Activated CD4-positive, alpha-beta T cell treated with anti-CD3 and anti-CD28 coated beads, Interleukin-2, amount 10 ng/mL, durations not matched to agents 24 days and 14 days (primary cell): ENCODE measurements around the gene SLC43A3. TPM values are rescaled to one million over a fixed set of nuclear protein-coding genes. Genes with fewer than 3 reads are reported as not detected.
"Not testable (repeated sequence)": the region's sequence is repeated elsewhere in the genome, so short reads cannot be mapped to it uniquely, and the experiment has no call there.

Experiments used
- DNase-seq: peaks from one replicate; pipeline ENCODE4 v3.0.0; 2022
- H3K27ac Mint-ChIP-seq: one replicate; pipeline ENCODE4 v1.8.0; 2022; ENCODE audit warnings: mild to moderate bottlenecking, mixed read lengths
- H3K27me3 Mint-ChIP-seq: one replicate; pipeline ENCODE4 v1.8.0; 2022; ENCODE audit warnings: mixed read lengths
- H3K36me3 Mint-ChIP-seq: one replicate; pipeline ENCODE4 v1.8.0; 2022; ENCODE audit warnings: low read depth, mild to moderate bottlenecking, mixed read lengths
- H3K4me1 Mint-ChIP-seq: one replicate; pipeline ENCODE4 v1.8.0; 2021; ENCODE audit warnings: mixed read lengths
- H3K4me3 Mint-ChIP-seq: one replicate; pipeline ENCODE4 v1.8.0; 2022; ENCODE audit warnings: mild to moderate bottlenecking, moderate library complexity, mixed read lengths
- H3K9me3 Mint-ChIP-seq: one replicate; pipeline ENCODE4 v1.8.0; 2021; ENCODE audit warnings: mixed read lengths
- intact Hi-C: fragments of 100-400 bp; cut with micrococcal nuclease; formaldehyde crosslinking; loops from one replicate; pipeline ENCODE4 v1.15.1; 2023
- total RNA-seq: library from RNA; stranded (reverse); gene quantifications from 2 replicates; pipeline ENCODE4 v1.2.3, GENCODE V29; 2022

The SLC43A3 gene
- total RNA-seq, 1 donor from 2014 or later = 261 TPM

DNA sequence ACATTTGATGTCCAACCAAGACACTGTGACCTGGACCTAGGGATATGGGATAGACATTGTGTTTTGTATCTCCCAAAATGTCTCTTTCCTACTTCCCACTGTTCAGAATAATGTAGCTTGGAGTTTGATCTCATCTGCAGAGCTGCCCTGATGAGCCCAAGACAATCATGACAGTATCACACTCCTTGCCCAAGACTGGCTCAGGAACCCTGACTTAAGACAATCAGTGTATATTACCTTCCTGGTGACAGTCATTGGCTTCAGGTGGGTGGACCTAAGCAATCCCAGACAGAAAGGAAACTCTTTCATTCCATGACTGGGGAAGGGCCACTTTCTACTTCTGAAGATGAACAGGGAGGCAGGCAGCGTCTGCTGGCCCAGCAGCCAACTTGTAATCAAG is 19.1 kb upstream of the SLC43A3 start:
- Mint-ChIP-seq H3K36me3 (no peaks in the 10 kb centered on the region), H3K27me3 (peaks cover 19% of the 10 kb centered on the region), H3K27ac (no peak overlapping the region), H3K4me1 (peaks cover 3% of the 10 kb centered on the region), H3K9me3 (no peaks in the 10 kb centered on the region), H3K4me3 (no peak overlapping the region)
- no peak for DNase-seq
- intact Hi-C loops = no loop called here

DNA sequence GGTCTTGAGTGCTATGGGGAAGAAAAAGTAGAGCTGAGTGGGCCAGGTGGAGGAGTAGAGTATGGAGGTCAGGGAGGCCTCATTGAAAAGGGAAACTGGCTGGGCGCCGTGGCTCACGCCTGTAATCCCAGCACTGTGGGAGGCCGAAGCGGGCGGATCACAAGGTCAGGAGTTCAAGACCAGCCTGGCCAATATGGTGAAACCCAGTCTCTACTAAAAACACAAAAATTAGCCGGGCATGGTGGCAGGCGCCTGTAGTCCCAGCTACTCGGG is 18.1 kb upstream of the SLC43A3 start:
- H3K4me3 Mint-ChIP-seq, H3K27ac Mint-ChIP-seq, H3K9me3 Mint-ChIP-seq, H3K4me1 Mint-ChIP-seq, intact Hi-C loops, H3K36me3 Mint-ChIP-seq, DNase-seq: not testable (repeated sequence)
- peaks cover 19% of the 10 kb centered on the region for H3K27me3 Mint-ChIP-seq

DNA sequence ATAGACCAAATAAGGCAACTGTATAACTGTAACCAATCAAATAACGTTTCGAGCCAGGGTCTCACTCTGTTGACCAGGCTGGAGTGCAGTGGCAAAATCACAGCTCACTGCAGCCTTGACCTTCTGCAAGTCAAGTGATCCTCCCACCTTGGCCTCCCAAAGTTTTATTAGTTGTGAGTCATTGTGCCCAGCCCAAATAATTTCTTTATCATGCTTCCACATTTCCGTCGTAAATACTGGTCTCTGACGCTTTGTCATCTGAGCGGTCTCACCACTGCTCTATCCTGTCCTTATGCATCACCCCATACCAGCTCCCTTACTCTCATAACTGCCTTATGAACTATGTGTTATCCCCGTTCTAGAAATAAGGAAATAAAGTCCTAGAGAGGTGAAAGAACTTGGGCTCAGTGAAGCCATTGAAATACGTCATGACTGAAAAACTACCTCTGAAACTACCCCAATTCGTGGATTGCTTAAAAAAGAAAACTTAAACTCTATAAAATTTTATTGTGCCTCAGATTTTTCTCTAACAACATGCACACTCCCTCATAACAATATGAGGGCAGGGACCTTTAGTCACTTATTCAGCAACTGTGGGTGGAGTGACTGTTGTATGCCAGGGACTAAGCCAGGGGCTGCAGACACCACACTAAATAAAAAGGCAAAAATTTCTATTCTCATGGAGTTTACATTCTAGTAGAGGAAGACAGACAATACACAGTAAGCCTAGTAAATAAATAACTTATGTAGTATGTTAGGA is 17.6 kb upstream of the SLC43A3 start:
- Mint-ChIP-seq H3K27me3 (peaks cover 16% of the 10 kb centered on the region), H3K36me3 (no peaks in the 10 kb centered on the region), H3K4me3 (no peak overlapping the region), H3K27ac (no peak overlapping the region), H3K4me1 (peaks cover 3% of the 10 kb centered on the region), H3K9me3 (no peaks in the 10 kb centered on the region)
- DNase-seq = no peak
- intact Hi-C loops = no loop called here

DNA sequence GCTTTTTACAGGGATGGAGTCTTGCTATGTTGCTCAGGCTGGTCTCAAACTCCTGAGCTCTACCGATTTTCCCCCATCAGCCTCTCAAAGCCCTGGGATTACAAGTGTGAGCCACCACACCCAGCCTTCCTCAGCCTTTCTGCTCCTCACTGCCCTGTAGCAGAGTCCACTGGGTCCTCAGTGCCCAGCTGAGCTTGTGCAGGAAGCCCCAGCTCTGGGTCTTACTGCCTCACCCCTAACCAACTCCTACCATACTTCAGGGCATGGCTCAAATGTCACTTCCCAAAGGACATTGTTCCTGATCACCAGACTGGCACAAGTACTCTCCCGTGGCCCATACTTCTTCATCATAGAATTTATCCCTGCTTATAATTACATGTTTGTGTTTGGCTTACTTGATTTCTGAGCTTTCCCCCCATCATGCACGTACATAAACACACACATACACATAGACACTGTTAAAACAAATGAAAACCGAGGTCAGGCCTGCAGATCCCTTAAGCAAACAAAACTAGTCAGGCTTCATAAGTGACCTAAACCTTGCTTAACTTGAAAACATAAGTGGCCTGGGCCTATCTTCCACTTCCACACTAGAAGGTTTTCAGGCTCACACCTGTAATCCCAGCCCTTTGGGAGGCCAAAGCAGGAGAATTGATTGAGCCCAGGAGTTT is 14.0 kb upstream of the SLC43A3 start:
- Mint-ChIP-seq H3K27ac (no peak overlapping the region), H3K36me3 (no peaks in the 10 kb centered on the region), H3K27me3 (peaks cover 5% of the 10 kb centered on the region), H3K9me3 (no peaks in the 10 kb centered on the region), H3K4me1 (no peaks in the 10 kb centered on the region), H3K4me3 (no peak overlapping the region)
- DNase-seq = no peak
- intact Hi-C loops = no loop called here

DNA sequence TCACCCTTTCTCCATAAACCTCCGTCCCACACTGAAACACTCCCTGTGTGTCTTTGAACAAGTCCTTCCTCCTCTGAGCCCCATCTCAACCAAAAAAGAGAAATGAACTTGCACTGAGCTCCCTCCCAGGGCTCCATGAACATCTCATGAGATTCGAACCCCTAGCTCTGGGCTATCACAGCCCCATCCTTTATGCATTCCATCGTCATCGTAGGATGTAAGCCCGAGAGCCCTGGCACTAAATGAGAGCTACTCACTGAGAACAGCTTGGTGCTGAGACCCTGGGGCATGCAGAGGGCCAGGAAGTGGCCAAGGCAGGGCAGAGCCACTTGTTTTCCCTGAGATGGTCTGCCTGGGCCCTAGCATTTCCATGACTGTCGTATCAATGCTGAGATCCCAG is 12.9 kb upstream of the SLC43A3 start:
- DNase-seq = no peak
- Mint-ChIP-seq H3K36me3 (no peaks in the 10 kb centered on the region), H3K9me3 (no peaks in the 10 kb centered on the region), H3K4me1 (no peaks in the 10 kb centered on the region), H3K4me3 (no peak overlapping the region), H3K27me3 (peaks cover 6% of the 10 kb centered on the region), H3K27ac (no peak overlapping the region)
- intact Hi-C loops = no loop called here

DNA sequence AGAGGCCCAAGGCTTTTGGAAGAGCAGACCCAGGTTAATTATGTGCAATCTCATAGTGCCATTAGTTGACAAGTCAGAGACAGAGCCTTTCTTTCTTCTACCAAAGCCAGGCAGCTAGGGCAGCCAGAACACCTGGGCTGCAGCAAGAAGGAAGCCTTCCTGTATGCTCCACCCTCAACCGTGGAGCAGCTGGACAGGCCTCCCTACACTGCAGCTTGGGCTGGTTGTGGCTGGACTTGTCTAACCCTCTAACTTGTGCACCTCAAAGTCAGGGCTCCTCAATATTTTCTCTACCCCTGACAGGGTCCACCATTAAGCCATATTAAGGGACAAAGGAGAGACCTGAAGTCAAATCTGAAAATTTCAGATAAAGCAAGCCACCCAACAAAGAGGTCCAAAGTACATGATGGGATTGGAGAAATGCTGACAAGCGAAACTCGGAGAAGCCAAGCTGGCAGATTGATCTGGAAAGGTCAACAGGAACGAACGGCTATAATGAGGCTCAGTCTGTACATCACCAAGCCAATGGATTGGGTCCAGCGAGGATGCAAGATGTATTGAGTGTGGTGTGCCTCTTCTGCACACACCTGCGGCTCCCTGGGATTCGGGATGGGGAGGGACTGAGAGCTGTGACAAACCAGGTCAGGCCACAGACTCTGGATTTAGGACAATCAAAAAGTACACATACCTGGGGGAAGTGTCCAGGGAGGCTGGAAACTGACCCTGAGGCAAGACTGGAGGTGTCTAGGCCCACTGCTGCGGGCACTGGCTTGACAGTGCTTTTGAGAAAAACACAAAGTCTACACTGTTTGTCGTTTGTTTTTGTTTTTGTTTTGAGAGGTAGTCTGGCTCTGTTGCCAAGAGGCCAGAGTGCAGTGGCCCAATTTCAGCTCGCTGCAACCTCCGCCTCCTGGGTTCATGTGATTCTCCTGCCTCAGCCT is 11.7 kb upstream of the SLC43A3 start:
- Mint-ChIP-seq H3K4me1 (no peaks in the 10 kb centered on the region), H3K36me3 (no peaks in the 10 kb centered on the region), H3K27me3 (peaks cover 10% of the 10 kb centered on the region), H3K4me3 (no peak overlapping the region), H3K27ac (no peak overlapping the region), H3K9me3 (no peaks in the 10 kb centered on the region)
- intact Hi-C loops = no loop called here
- no peak for DNase-seq

DNA sequence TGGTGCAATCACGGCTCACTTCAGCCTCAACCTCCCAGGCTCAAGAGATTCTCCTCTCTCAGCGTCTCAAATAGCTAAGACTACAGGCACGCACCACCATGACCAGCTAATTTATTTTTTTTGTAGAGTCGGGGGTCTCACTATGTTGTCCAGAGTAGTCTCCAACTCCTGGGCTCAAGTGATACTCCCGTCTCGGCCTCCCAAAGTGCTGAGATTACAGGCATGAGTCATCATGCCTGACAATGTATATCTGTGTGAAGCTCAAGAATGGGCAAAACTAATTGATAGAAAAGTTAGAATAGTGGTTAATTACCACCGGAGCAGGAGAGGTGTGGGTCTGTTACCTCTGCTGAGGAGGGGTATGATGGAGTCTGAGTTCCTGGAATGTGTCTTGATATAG is 9.1 kb upstream of the SLC43A3 start:
- H3K4me3 Mint-ChIP-seq = no peak overlapping the region
- H3K27me3 Mint-ChIP-seq = peaks cover 10% of the 10 kb centered on the region
- H3K4me1 Mint-ChIP-seq = peaks cover 12% of the 10 kb centered on the region
- H3K9me3 Mint-ChIP-seq = no peaks in the 10 kb centered on the region
- intact Hi-C loops = no loop called here
- no peak for DNase-seq
- H3K27ac Mint-ChIP-seq = no peak overlapping the region
- no peaks in the 10 kb centered on the region for H3K36me3 Mint-ChIP-seq

DNA sequence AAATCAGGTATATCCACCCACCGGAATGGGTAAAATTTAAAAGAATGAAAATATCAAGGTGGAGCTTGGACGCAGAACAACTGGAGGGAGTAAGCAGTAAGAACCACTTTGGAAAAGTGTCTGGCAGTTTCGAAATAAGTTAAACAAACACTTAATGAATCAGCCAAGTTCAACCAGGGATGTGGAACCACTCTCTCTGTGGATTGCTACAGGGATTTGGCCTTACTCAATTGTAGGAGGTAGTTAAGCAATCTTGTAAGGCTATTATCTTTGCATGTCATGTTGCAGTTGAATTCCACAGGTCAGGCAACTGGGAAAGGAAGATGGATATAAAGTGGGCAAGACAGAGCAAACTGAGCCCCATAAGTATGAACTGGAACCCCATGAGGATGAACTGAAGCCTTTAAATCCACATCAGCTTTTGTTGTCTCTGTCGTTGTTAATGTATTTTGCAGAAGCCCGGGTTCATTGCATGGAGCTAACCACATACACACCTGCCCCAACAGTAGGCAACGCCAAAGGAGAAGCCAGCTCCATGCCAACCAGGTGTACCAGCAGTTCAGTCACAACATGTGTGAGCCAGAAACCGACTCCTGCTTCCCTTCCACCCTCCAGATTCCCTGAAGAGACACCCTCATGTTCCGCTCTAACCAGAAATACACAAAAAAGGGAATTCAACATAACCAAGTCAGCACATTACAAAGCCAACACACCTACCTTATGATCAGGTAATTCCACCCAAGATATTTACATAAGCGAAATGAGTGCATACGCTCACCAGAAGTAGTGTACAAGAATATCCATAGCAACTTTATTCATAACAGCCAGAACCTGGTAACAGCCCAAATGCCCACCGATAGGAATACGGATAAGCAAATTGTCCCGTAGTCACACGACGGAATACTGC is 8.0 kb upstream of the SLC43A3 start:
- intact Hi-C loops = no loop called here
- H3K9me3 Mint-ChIP-seq = no peaks in the 10 kb centered on the region
- no peak overlapping the region for H3K27ac Mint-ChIP-seq
- H3K36me3 Mint-ChIP-seq = no peaks in the 10 kb centered on the region
- no peak for DNase-seq
- peaks cover 12% of the 10 kb centered on the region for H3K4me1 Mint-ChIP-seq
- no peak overlapping the region for H3K4me3 Mint-ChIP-seq
- H3K27me3 Mint-ChIP-seq = peaks cover 10% of the 10 kb centered on the region

DNA sequence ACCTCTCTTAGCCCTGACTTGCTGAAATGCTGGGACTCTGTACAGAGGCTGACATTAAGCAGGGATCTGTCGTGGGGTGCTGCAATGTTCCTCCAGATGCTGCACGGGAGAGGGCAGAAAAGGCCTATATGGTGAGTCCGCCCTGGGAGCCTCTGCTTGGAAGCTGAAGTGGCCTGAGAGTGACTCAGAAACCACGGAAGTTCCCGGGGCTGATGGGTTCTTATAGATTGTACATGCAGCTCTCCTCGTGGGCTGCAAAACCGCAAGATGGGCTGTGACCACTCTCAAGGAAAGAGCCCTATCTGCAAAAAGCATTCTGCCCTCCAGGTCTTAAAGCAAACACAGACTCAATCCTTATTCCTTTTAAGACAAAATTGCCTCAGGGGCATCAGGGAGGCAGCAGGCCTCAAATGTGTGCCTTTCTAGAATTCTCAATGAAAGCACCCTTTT is 5.8 kb upstream of the SLC43A3 start:
- Mint-ChIP-seq H3K27ac (no peak overlapping the region), H3K9me3 (no peaks in the 10 kb centered on the region), H3K27me3 (peaks cover 19% of the 10 kb centered on the region), H3K4me1 (peaks cover 12% of the 10 kb centered on the region), H3K36me3 (no peaks in the 10 kb centered on the region), H3K4me3 (no peak overlapping the region)
- DNase-seq = no peak
- intact Hi-C loops = no loop called here

DNA sequence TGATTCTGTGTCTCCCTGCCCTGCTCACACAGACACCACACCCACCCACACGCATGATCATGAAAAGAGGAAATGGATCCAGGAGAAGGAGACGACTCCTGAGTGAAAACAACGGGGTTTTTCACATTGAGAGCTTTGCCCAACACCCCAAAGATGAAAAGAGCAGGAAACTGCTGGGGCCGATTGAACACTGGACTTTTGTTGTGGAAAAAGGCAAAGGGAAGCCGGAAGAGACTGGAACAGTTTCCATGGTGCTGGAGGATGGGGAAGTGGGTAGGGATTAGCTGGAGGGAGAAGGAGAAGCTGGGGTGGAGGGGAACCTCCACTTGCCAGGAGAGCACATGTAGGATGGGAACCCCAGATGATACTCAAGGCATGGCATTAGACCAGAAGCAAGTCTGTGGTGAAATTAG is 5.2 kb upstream of the SLC43A3 start:
- peaks cover 17% of the 10 kb centered on the region for H3K4me1 Mint-ChIP-seq
- DNase-seq = no peak
- peaks cover 1% of the 10 kb centered on the region for H3K36me3 Mint-ChIP-seq
- H3K9me3 Mint-ChIP-seq = no peaks in the 10 kb centered on the region
- no peak overlapping the region for H3K4me3 Mint-ChIP-seq
- H3K27me3 Mint-ChIP-seq = peaks cover 19% of the 10 kb centered on the region
- no peak overlapping the region for H3K27ac Mint-ChIP-seq
- intact Hi-C loops = no loop called here

DNA sequence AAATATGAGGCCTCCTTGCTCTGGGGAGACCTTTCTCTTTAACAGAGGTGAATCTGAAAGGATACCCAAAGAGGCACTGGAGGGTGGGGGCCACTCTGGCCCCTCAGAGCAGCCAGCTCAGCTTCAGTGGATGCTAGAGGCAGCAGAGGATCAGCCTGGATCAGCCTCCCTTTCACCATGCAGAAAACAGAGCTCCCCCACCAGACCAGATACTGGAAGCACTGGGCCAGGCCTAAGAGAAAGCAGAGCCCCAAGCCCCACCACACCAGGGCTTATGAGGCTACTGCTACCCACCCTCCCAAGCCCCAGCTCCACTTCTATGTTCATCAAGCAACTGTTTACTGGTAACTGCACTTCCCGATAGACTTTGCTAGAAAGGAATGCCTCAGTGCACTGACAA is 4.0 kb upstream of the SLC43A3 start:
- no peak for DNase-seq

DNA sequence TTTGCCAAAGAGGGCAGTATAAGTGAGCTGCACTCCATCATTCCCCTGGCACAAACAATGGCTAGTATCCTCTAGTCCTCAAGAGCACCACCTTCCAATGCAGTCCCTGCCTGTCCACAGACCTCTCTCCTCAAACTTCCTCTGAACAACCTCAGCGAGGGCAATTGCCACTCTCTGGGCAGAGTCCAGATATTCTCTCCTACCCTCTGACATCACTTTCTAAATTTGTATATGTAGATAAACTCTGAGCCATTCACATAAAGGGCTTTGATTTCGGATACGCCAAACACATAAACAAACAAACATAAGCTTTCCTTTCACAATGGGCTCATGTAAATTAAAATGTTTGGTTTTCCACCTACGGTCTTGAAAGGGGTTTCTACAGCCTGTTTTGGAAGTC is 3.0 kb upstream of the SLC43A3 start:
- intact Hi-C loops = loop anchor here (10.0 kb wide), 1 partner anchor 1095 kb away; no protein-coding TSS in a partner anchor
- no peak overlapping the region for H3K4me3 Mint-ChIP-seq
- H3K9me3 Mint-ChIP-seq = no peaks in the 10 kb centered on the region
- H3K27me3 Mint-ChIP-seq = peaks cover 15% of the 10 kb centered on the region
- no peak for DNase-seq
- H3K36me3 Mint-ChIP-seq = peaks cover 22% of the 10 kb centered on the region
- no peak overlapping the region for H3K27ac Mint-ChIP-seq
- H3K4me1 Mint-ChIP-seq = peaks cover 29% of the 10 kb centered on the region

More for the DNA sequence above, 4.0 kb upstream of the SLC43A3 start:
- intact Hi-C loops = no loop called here
- no peak overlapping the region for H3K4me3 Mint-ChIP-seq
- peaks cover 12% of the 10 kb centered on the region for H3K36me3 Mint-ChIP-seq
- H3K27ac Mint-ChIP-seq = no peak overlapping the region
- H3K9me3 Mint-ChIP-seq = no peaks in the 10 kb centered on the region
- H3K4me1 Mint-ChIP-seq = peaks cover 23% of the 10 kb centered on the region
- H3K27me3 Mint-ChIP-seq = peaks cover 19% of the 10 kb centered on the region

DNA sequence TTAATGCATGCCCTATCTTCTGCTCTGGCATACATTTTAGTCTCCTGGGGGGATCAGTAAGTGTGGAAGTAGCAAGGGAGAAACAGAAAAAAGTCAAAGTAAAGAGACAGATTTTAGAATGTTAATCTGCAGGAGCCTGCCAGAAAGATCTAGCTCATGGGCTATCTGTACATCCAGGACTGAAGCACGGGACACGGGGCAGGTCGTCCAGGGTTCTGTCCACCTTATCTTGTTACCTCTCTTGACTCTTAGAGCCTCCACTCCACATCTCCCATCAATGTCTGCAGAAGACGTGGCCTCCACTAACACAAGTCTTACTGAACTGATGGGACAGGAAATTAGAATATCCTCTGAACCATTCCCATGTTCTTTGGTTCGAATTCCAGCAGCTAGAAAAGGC is 1.7 kb upstream of the SLC43A3 start:
- intact Hi-C loops = loop anchor here (10.0 kb wide), 1 partner anchor 1096 kb away; no protein-coding TSS in a partner anchor
- no peak overlapping the region for H3K4me3 Mint-ChIP-seq
- peaks cover 39% of the 10 kb centered on the region for H3K4me1 Mint-ChIP-seq

More for the DNA sequence above, 1.7 kb upstream of the SLC43A3 start:
- DNase-seq = no peak
- no peak overlapping the region for H3K27ac Mint-ChIP-seq
- no peaks in the 10 kb centered on the region for H3K9me3 Mint-ChIP-seq
- H3K36me3 Mint-ChIP-seq = peaks cover 33% of the 10 kb centered on the region
- H3K27me3 Mint-ChIP-seq = peaks cover 9% of the 10 kb centered on the region
